ENCODE data around the gene NUP42. TPM values are rescaled to one million over a fixed set of nuclear protein-coding genes. Genes with fewer than 3 reads are reported as not detected.

Gene NUP42
- total and polyA plus RNA-seq, 2 of the 13 experiments (the other 11 are each of a cell fraction or from before 2014, with no cell fraction given) = 32.0 to 51.5 TPM

DNA sequence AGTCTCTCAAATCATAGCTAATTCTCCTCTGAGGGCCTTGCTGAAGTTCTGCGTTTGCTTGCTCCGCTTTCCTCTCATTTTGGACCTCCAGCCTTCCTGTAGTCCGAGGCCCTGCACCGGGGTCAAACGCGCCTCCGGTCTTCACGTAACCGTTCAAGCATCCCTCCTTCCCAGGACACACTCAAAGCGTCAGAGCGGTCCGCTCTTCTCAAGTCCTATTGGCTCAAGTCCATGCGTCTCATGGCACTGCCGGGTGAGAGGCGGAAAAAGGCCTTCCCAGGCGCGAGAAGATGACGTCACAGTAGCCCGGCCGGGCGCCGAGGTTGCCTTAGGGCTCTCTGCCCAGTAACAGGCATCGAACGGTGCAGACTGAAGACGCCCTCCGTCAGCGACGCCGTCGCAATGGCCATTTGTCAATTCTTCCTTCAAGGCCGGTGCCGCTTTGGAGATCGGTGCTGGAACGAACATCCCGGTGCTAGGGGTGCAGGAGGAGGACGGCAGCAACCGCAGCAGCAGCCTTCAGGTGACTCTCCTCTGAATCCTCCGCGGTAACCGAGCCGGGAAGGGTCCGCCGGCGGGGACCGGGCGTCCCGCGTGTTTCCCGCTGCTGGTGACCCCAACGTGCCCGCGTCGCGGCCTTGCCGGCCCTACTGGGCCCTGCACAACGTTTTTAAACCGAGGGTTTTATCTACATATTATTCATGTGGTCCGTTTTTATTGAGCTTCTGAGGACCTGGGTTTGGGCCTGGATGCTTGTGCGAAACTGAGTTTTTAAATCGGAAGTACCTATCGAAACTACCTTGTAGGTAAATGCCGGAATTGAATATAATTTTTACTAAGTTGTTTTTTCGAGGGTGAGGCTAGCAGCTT is at the start of gene NUP42 (continued):
- TF ChIP-seq, protein P1, sequence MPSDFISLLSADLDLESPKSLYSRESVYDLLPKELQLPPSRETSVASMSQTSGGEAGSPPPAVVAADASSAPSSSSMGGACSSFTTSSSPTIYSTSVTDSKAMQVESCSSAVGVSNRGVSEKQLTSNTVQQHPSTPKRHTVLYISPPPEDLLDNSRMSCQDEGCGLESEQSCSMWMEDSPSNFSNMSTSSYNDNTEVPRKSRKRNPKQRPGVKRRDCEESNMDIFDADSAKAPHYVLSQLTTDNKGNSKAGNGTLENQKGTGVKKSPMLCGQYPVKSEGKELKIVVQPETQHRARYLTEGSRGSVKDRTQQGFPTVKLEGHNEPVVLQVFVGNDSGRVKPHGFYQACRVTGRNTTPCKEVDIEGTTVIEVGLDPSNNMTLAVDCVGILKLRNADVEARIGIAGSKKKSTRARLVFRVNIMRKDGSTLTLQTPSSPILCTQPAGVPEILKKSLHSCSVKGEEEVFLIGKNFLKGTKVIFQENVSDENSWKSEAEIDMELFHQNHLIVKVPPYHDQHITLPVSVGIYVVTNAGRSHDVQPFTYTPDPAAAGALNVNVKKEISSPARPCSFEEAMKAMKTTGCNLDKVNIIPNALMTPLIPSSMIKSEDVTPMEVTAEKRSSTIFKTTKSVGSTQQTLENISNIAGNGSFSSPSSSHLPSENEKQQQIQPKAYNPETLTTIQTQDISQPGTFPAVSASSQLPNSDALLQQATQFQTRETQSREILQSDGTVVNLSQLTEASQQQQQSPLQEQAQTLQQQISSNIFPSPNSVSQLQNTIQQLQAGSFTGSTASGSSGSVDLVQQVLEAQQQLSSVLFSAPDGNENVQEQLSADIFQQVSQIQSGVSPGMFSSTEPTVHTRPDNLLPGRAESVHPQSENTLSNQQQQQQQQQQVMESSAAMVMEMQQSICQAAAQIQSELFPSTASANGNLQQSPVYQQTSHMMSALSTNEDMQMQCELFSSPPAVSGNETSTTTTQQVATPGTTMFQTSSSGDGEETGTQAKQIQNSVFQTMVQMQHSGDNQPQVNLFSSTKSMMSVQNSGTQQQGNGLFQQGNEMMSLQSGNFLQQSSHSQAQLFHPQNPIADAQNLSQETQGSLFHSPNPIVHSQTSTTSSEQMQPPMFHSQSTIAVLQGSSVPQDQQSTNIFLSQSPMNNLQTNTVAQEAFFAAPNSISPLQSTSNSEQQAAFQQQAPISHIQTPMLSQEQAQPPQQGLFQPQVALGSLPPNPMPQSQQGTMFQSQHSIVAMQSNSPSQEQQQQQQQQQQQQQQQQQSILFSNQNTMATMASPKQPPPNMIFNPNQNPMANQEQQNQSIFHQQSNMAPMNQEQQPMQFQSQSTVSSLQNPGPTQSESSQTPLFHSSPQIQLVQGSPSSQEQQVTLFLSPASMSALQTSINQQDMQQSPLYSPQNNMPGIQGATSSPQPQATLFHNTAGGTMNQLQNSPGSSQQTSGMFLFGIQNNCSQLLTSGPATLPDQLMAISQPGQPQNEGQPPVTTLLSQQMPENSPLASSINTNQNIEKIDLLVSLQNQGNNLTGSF (CRISPR knock-in tag; IDR thresholded peaks at IDR 0.05) = no peak
- TF ChIP-seq, protein P2, sequence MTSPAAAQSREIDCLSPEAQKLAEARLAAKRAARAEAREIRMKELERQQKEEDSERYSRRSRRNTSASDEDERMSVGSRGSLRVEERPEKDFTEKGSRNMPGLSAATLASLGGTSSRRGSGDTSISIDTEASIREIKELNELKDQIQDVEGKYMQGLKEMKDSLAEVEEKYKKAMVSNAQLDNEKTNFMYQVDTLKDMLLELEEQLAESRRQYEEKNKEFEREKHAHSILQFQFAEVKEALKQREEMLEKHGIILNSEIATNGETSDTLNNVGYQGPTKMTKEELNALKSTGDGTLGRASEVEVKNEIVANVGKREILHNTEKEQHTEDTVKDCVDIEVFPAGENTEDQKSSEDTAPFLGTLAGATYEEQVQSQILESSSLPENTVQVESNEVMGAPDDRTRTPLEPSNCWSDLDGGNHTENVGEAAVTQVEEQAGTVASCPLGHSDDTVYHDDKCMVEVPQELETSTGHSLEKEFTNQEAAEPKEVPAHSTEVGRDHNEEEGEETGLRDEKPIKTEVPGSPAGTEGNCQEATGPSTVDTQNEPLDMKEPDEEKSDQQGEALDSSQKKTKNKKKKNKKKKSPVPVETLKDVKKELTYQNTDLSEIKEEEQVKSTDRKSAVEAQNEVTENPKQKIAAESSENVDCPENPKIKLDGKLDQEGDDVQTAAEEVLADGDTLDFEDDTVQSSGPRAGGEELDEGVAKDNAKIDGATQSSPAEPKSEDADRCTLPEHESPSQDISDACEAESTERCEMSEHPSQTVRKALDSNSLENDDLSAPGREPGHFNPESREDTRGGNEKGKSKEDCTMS (CRISPR knock-in tag; conservative IDR thresholded peaks at IDR 0.05) = no peak
- no peak for TF ChIP-seq MTF1 (CRISPR knock-in tag; IDR thresholded peaks at IDR 0.05)
- peak; percentile 52; the same call in 1 of the 2 replicates for TF ChIP-seq TSC22D2 (CRISPR knock-in tag; IDR thresholded peaks at IDR 0.05; ENCODE audit: borderline replicate concordance)
- peak; percentile 97 for TF ChIP-seq ELF1 (CRISPR knock-in tag; IDR thresholded peaks at IDR 0.05)
- TF ChIP-seq, protein P3, sequence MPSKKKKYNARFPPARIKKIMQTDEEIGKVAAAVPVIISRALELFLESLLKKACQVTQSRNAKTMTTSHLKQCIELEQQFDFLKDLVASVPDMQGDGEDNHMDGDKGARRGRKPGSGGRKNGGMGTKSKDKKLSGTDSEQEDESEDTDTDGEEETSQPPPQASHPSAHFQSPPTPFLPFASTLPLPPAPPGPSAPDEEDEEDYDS (CRISPR knock-in tag; IDR thresholded peaks at IDR 0.05) = peak; percentile 83
- no peak for TF ChIP-seq NKX3-1 (CRISPR knock-in tag; IDR thresholded peaks at IDR 0.05)
- no peak for TF ChIP-seq SMARCE1 (IDR thresholded peaks at IDR 0.05; ENCODE audit: borderline replicate concordance)
- TF ChIP-seq, protein P4, sequence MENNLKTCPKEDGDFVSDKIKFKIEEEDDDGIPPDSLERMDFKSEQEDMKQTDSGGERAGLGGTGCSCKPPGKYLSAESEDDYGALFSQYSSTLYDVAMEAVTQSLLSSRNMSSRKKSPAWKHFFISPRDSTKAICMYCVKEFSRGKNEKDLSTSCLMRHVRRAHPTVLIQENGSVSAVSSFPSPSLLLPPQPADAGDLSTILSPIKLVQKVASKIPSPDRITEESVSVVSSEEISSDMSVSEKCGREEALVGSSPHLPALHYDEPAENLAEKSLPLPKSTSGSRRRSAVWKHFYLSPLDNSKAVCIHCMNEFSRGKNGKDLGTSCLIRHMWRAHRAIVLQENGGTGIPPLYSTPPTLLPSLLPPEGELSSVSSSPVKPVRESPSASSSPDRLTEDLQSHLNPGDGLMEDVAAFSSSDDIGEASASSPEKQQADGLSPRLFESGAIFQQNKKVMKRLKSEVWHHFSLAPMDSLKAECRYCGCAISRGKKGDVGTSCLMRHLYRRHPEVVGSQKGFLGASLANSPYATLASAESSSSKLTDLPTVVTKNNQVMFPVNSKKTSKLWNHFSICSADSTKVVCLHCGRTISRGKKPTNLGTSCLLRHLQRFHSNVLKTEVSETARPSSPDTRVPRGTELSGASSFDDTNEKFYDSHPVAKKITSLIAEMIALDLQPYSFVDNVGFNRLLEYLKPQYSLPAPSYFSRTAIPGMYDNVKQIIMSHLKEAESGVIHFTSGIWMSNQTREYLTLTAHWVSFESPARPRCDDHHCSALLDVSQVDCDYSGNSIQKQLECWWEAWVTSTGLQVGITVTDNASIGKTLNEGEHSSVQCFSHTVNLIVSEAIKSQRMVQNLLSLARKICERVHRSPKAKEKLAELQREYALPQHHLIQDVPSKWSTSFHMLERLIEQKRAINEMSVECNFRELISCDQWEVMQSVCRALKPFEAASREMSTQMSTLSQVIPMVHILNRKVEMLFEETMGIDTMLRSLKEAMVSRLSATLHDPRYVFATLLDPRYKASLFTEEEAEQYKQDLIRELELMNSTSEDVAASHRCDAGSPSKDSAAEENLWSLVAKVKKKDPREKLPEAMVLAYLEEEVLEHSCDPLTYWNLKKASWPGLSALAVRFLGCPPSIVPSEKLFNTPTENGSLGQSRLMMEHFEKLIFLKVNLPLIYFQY (CRISPR knock-in tag; IDR thresholded peaks at IDR 0.05; ENCODE audit: borderline replicate concordance) = no peak
- peak; percentile 84; the same call in 1 of the 2 replicates for TF ChIP-seq ZNF709 (CRISPR knock-in tag; IDR thresholded peaks at IDR 0.05)
- peak; percentile 52; the same call in 1 of the 2 replicates for TF ChIP-seq ONECUT2 (CRISPR knock-in tag; IDR thresholded peaks at IDR 0.05)
- TF ChIP-seq PLRG1 (conservative IDR thresholded peaks at IDR 0.05) = no peak
- TF ChIP-seq BRCA1 (CRISPR knock-in tag; IDR thresholded peaks at IDR 0.05) = no peak
- TF ChIP-seq RBAK (CRISPR knock-in tag; IDR thresholded peaks at IDR 0.05) = no peak; the same call in 1 of the 2 replicates
- no peak for TF ChIP-seq RFX1 (IDR thresholded peaks at IDR 0.05)
- TF ChIP-seq ZNF33A (CRISPR knock-in tag; IDR thresholded peaks at IDR 0.05; ENCODE audit: borderline replicate concordance) = no peak
- no peak for TF ChIP-seq ZC3H4 (CRISPR knock-in tag; IDR thresholded peaks at IDR 0.05; ENCODE audit: borderline replicate concordance)
- TF ChIP-seq NR2F6 (IDR thresholded peaks at IDR 0.05) = peak; percentile 66; the same call in 1 of the 2 replicates
- TF ChIP-seq NR2F6 (CRISPR knock-in tag; IDR thresholded peaks at IDR 0.05) = peak; percentile 53

All from HepG2 (cell line).